ENCODE data around the gene MTHFD2. TPM values are rescaled to one million over a fixed set of nuclear protein-coding genes. Genes with fewer than 3 reads are reported as not detected.
"Not testable (repeated sequence)": the region's sequence is repeated elsewhere in the genome, so short reads cannot be mapped to it uniquely, and the experiment has no call there.

The MTHFD2 gene
- total RNA-seq, 1 donor from 2014 or later = 92.5 TPM

DNA sequence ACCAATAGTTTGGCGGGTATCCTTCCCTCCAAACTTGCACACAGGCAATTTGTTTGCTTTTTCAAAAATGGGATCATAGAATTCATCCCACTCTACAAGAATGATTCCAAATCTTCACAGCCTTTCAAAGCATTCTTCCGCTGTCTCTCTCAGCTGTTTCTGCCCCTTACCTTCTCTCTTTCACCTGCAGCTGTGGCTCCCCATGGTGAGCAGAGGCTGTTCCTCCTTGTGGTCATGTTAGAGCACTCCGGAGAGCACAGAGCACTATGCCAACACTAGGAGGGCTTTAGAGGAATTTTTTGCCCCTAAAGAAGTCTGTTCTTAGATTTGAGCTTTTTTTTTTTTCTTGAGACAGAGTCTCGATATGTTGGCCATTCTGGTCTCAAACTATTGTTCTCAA is 30.4 kb downstream of the MTHFD2 start:
- DNase-seq (ENCODE audit: low spot score) = no peak

DNA sequence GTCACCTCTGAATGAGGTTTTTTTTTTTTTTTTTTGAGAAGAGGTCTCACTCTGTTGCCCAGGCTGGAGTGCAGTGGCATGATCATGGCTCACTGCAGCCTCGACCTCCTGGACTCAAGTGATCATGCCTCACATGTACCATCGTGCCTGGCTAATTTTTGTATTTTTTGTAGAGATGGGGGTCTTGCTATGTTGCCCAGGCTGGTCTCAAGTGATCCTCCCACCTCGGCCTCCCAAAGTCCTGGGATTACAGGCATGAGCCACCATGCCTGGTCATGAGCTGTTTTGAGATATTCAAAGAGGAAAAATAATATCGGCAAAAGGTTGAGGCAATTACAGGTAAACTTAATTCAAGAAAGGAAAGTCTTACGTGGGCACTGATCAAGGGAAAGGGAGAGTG is 31.4 kb downstream of the MTHFD2 start:
- not testable (repeated sequence) for DNase-seq (ENCODE audit: low spot score)

DNA sequence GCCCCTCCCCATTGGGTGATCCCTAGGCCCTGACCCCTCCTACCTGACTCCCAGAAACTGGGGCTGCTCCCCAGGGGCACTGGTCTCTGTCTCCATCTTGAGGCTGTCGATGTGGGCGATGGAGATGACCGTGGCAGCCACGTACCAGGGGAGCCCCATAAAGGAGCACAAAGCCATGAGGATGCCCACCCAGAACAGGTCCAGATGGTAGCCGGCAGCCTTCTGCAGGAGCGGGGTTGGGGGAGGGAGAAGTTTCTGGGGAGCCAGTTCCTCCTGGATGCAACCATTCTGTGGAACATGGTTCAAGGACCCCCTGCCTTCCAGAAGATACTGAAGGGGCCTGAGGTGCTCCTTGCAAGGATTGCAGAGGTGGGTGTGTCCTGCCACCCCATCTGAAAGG is 34.0 kb downstream of the MTHFD2 start:
- no peak for DNase-seq (ENCODE audit: low spot score)

DNA sequence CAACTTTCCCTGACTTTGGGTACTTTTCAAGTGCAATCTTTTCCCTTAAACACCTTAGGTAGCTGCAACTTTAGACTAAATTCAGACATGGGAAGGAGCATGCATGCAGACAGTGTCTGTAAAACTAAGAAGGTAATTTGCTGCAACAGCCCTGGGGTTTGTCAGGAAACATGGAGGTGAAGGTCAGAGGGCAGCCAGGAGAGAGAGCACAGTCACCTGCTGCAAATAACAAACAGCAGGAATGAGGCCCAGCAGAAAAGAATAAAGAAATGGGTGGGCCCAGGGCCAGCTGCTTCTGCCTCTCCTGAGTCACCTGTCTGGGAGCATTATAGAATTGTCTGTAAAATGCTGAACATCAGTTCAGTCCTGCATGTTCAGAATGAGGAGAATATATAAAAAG is 35.2 kb downstream of the MTHFD2 start:
- no peak for DNase-seq (ENCODE audit: low spot score)

DNA sequence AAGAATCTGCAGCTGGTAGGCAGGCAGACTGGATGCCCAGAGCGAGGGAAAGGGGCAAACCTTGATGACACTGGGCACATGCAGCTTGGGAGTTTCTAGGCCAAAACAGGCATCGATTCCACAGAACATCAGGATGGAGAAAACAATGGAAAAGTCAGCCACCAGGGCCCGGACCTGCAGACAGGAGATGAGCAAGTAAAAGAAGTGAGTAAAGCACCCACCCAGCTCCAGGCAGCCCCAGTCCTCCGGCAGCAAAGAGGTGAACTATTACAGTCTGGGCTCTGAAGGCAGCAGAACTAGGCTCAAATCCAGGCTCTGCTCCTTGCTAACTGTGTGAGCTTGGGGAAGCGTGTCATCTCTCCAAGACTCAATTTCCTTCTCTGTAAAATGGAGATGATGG is 36.6 kb downstream of the MTHFD2 start:
- no peak for DNase-seq (ENCODE audit: low spot score)

DNA sequence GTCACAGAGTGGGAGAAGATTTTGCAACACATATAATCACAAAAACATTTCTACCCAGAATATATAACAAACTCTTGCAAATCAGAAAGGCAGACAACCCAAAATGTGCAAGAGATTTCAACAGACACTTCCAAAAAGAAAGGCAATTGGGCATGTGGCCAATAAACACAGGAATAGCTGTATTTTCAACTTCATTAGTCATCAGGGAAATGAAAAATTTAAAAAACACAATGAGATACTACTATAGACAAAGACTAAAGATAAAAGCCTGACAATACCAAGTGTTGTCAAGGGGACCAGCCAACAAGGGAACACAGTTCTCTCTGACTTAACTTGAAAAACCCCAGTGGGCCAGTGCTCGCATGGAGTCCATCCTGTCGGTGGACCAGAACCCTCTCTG is 40.5 kb downstream of the MTHFD2 start:
- no peak for DNase-seq (ENCODE audit: low spot score)

DNA sequence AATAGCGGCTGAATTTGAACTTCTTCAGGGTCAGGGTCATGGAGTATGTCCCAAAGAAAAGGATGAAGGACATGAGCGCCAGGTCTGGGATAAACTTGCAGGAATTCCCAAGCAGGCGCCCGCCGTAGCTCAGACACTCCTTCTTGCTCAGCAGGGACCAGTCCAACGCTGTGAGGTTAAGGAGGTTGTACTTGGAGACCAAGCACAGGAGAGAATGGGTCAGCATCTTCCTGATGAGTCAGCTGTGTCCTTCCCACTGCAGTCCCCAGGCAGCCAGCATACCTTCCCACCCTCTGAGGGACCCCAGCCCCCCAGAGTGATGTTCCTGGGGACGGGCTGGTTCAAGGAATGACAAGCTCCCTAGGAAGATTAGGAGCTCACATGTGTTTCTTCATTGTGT is 40.9 kb downstream of the MTHFD2 start:
- DNase-seq (ENCODE audit: low spot score) = no peak

DNA sequence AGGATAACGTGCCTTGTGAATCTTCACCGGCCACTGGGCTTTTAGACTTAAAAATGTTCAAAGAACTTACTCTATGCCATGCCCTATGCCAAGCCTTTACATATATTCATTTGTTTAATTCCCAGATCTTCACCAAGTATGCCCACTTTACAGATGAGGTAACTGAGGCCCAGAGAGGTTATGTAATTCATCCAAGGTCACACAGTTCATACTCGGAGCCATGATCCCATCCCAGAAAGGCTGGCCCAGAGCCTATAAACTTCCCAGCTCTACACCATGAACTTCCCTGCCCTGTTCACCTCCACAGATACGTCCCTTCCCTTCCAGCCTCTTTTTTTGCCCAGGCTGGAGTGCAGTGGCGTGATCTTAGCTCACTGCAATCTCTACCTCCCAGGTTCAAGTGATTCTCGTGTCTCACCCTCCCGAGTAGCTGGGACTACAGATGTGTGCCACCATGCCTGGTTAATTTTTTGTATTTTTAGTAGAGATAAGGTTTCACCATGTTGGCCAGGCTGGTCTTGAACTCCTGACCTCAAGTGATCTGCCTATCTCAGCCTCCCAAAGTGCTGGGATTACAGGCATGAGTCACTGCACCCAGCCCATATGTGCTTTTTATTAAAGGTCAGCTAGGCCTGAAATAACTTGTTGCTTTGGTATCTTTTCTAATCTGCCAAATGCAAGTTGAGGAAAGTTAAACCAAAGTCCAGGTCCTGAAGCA is 44.1 kb downstream of the MTHFD2 start:
- DNase-seq (ENCODE audit: low spot score) = no peak

DNA sequence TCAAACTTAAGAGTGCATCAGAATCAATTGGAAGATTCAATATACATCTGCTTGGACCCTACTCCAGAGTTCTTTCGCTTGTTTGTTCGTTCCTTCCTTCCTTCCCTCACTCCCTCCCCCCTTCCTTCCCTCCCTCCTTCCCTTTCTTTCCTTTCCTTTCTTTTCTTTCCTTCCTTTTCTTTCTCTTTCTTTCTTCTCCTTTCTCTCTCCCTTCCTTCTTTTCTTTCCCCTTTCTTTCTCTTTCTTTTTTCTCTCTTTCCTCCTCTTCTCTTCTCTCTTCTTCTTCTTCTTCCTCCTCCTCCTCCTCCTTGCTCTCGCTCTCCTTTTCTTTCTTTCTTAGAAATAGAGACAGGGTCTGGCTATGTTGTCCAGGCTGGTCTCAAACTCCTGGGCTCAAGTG is 45.9 kb downstream of the MTHFD2 start:
- no peak for DNase-seq (ENCODE audit: low spot score)

DNA sequence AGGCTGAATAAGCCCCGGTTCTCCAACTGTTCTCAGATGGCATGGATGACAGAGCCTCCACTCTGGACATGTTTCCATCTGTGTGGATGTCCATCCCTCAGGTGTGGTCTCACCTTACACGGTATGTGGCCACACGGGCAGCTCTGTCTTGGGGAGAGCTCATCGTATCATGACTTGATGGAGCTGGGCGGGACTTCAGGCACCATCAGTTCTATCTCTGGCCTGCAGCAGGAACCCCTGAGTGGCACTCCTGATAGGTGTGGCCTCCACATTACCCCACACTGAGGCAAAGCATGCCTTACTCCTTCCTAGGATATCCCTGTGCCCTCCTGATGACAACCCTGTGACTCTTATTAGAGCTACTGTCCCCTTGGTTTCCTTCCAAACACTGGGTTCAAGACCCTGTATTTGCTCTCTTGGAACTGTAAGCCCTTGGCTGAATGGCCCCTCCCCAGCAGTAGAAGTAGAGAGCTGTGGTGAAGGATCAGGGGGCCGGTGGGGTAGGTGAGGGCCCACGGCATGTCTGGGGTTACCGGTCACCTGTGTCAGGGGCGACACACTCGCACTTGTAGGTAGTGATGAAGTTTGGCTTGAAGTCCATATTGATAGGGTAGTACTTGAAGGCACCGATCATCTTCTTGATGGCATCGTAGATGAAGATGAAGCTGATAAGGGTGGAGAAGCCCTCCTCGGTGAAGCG is 48.2 kb downstream of the MTHFD2 start:
- no peak for DNase-seq (ENCODE audit: low spot score)

DNA sequence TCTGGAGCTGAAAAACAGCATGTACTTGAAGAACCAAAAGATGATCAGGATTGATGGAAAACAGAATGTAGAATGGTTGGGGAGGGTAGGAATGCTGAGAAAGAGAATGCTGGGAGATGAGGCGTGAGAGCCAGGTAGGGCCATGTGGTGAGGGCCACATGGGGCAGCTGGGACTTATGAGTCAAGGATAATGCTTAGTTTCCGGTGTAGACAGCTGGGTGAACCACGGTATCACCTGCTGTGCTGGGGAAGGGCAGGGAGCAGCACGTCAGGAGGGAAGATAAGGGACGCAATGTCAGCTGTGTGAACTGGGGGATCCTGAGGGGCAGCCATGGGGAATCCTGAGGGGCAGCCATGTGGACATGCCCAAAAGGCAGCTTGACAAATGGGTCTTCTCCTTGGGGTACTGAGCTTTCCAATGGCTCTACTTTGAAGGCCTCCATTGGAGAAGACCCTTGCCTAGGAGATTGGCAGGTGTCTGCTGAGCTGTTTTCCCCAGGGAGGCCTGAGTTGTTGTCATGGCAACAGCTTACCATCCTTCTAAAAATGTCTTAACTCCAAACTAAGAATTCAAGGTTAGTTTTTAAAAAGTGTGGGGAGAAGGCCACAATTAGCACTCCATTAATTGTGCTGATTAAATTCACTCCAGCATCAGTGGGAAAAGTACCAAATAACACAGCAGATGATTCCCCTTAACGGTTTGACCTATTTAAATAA is 51.1 kb downstream of the MTHFD2 start:
- no peak for DNase-seq (ENCODE audit: low spot score)

DNA sequence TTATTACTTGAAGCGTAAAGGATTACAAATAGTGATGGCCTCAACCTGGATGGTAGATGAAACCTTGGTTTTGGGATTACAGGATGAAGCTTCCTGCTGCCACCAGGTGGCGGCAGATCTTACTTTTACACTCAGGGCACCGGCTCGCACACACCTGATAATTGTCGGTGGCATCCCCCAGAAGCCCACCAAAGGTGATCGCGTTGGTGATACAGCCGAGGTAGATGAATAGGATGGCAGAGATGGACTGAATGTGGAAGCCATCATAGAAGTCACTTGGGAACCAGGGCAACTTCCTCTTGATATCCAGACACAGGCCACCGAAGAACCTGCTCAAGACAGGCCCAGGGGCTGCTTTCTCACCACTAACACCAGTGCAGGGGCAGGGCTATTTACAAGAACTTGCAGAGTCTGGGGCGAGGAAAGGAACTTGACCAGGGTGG is 51.8 kb downstream of the MTHFD2 start:
- no peak for DNase-seq (ENCODE audit: low spot score)

DNA sequence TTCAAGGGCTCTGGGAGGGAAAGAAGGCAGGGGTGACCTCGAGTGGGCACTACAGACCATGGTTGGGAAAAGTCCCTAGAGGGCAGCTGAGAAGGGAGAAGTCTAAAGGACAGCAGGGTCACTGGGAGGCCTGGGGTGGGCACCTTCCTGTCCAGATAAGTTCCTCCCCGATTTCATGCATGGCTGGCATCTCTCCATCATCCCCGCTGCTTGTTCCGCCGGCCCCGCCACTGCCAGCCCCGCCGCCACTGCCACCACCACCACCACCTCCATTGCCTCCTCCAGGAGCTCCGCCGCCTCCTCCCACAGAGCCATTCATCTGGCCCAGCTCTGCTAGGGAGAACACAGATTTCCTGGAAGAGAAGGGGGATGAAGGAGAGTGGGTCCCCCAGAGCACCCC is 53.6 kb downstream of the MTHFD2 start:
- DNase-seq (ENCODE audit: low spot score) = no peak

DNA sequence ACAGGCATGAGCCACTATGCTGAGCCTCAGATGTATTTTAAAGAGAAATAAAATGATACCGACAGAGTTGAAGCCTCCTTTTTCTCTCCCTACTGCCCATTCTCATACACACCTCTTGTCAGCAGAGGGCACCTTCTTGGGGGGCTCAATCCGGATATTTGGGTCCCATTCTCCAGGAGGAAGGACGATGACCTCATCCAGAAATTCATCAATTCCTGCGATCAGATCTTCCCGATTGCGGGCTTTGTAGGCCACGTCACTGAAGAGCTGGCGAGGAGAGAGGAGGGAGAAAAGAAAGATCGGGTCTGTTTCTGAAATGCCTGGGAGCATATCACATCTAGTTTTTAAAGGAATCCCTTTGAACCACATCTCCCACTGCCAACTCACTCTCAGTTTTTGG is 54.4 kb downstream of the MTHFD2 start:
- DNase-seq (ENCODE audit: low spot score) = no peak

DNA sequence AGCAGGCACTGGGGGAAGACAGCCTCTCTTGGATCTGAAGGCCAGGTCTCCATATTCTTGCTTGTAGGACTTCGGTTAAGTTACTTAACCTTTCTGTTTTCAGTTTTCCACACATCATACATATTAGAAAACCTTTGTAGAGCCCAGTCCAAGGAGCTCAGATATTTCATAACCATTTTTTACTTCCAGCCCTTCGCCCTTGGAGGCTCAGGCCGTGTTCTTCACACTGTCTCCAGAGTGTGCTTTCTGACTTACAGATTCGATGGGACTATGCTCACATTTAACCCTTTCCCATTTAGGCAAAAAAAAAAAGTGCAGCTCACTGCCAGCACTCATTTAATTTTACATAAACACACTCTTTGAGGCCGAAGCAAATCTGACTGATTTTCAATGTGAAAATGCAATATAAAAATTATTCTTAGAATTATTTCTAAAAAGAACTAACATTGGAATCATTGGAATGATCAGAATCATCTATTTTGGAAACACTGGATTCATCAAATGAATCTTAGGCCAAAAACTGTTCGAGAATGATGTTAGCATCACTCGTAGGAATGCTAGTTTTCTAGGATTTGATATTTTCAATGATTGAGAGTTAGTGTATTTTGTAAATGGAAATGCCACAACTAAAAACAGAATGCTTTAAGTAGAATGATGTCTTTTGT is 55.0 kb downstream of the MTHFD2 start:
- no peak for DNase-seq (ENCODE audit: low spot score)

DNA sequence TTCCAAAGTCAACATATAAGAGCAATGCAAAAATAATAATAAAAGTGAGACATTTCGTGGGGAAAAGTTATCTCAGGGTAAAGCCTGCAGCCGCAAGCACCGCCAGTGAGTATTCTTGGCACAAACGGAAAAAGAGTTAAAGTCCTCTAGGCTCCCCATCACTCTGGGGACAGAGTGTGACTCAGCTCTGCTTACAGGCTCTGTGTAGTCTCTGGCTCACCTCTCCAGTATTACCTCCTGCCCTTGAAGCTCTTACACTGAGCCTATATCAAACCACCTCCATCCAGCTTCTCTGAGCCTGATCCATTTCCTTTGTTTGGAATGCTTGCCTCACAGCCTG is 55.5 kb downstream of the MTHFD2 start:
- DNase-seq (ENCODE audit: low spot score) = no peak

DNA sequence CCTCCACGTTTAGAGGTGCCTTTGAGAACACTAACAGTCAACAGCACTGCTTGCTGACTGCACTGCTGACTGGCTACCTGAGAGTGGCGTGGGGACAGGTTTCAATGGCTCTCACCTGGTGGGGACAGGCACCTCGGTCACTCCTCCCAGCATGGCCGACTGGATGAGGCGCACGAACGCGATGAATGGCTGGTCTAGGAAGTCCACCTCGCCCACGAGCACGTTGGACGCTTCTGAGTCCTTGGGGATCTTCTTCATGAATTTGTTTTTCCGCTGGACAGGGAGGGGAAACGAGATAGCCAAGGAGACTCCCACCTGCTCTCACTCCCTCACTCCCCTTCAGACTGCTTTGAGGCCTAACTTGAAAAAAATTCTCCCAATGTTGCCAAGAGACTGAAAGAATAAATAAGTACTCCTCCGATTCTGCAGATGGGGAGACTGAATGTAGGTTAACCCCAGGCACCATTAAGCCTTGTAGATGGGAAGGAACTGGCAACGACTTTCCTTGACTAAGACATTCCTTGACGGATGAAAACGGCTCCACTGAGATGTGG is 57.3 kb downstream of the MTHFD2 start:
- DNase-seq (ENCODE audit: low spot score) = no peak

DNA sequence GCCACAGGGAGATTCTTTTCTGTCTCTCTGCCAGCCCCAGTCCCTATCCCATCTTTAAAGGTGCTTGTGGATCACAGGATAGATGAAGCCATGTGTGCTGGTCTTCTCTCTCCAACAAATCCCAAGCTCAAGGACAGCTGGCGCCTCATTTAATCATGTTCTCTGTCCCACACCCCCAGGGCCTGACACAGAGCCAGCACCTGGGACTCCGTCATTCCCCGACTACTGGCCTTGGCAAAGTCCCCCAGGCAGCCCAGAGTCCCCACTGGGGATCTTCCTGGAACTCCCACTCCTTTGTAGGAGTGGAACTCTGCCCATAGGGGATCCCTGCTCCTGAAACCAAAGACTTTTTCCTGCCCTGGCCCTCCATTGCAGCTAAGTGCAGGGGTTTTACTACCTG is 60.8 kb downstream of the MTHFD2 start:
- no peak for DNase-seq (ENCODE audit: low spot score)

DNA sequence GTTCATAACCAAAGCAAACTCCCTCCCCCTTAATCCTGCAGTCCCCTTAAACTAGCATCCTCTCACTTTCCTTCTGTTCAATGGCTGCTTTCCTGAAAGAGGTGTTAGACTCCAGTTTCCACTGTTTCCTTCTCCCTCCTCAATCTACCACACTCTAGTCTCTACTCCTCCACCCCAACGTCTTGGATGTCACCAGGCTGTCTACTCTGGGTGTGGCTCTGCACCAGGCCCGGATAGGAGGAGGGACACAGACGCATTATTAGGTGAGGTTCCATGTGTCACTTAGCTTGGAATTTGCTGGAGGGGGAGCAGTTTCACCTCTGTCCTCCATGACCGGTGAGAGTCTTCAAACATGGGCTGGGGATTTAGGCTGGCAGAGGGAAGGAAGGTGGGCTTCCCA is 61.3 kb downstream of the MTHFD2 start:
- DNase-seq (ENCODE audit: low spot score) = no peak

DNA sequence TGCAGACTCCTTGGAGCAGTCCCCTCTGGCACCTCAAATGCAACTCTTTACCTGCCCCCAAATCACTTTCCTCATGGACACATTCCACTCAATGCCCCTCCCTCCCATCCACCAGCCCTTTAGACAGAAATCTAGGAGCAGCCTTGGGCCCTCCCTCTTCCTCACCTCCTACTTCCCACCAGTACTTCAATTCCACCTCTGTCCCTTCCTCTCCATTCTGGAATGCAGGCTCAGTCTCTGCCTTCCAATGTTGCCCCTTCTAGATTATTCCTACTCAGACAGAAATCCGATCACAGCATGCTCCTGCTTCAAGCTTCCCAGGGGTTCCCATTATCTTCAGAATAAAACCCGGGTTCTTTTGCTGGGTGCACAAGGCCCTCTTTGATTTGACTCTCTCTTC is 62.1 kb downstream of the MTHFD2 start:
- no peak for DNase-seq (ENCODE audit: low spot score)

DNA sequence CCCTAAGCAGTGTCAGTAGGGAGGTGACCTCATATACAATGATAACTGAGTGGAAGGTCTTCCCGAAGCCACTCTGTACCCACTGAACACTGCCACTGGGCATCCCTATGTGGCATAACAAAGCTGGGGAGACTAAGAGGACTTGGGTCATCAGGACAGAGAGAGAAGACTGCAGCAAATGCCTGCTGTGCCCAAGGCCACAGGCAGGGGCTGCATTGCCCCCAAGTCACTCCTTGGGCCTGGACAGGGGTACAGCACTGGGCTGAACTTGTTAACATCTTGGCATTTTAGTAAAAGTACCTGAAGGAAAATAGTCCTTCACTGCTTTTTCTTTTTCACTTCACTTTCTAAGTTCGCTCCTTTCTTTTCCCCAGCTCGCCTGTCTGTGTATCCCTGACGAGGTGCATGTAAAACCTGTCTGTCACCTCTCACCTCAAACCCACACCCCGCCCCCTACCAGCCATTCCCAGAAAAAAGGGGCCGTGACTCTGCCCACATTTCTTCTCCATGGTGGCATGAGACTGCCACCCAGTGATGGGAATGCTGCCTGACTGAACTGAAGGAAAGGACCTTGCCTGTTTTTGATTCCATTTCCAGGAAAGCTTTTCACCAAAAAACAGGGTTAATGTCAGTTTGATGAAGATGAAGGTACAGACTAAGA is 62.9 kb downstream of the MTHFD2 start:
- DNase-seq (ENCODE audit: low spot score) = peak; percentile 55

DNA sequence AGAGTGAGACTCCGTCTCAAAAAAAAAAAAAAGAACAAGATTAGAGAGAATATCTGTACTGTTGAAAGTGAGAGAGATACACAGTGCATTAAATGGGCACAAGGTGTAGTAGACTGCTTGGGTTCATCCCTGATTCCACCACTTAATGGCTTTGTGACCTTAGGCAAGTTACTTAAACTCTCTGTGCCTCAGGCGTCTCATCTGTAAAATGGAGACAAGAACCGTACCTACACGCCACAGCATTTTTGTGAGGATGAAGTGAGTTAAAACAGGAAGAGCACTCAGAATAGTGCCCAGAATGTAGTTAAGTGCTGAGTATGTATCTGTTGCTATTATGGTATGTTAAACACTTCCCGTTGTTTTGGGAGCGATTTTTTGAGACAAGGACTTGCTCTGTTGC is 64.3 kb downstream of the MTHFD2 start:
- DNase-seq (ENCODE audit: low spot score) = no peak
